GM18508 (cell line): ENCODE data around the gene NXPE4.
"Not testable (repeated sequence)": the region's sequence is repeated elsewhere in the genome, so short reads cannot be mapped to it uniquely, and the experiment has no call there.

Experiments used
- ATAC-seq: cut with Tn5 transposase; IDR thresholded peaks from one replicate; pipeline ENCODE4 v1.9.1; 2021; ENCODE audit warnings: moderate number of reproducible peaks; ENCODE audit not compliant: insufficient read depth, unreplicated experiment

The NXPE4 gene

DNA sequence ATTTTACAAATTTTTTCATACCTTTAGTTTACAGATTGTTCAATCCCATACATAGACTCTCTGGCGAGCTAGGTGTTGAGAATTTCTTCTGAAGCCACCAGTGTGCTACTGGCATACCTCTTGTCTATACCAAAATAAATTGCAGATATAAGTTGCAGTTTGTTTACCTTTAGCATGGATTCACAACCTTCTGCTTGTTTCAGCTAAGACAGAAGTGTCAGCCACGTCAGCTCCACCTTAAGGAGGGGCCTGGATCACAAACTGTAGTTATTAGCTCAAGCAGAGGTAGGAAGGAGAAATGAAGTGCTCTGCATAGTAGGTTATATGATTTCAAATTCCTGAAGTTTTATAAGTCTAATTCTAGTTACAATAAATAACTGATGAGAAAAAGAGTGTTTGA lies at the start of gene NXPE4:
TSS of gene NXPE4 (minus strand) at position 216 of the 400 bp plus-strand sequence. CDS start 1,027 bp downstream, outside the sequence.
- ATAC-seq, result no peak

DNA sequence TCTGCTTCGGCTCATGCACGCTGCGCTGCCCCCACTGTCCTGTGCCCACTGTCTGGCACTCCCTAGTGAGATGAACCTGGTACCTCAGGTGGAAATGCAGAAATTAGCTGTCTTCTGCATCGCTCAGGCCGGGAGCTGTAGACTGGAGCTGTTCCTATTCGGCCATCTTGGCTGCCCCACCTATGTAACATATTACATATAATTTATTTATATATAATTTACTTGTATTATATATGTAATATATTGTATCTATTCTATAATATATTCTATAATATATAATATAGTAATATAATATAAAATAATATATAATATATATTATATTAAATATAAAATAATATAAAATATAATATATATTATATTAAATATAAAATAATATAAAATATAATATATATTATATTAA lies 43.9 kb upstream of the NXPE4 start:
- not testable (repeated sequence) for ATAC-seq

DNA sequence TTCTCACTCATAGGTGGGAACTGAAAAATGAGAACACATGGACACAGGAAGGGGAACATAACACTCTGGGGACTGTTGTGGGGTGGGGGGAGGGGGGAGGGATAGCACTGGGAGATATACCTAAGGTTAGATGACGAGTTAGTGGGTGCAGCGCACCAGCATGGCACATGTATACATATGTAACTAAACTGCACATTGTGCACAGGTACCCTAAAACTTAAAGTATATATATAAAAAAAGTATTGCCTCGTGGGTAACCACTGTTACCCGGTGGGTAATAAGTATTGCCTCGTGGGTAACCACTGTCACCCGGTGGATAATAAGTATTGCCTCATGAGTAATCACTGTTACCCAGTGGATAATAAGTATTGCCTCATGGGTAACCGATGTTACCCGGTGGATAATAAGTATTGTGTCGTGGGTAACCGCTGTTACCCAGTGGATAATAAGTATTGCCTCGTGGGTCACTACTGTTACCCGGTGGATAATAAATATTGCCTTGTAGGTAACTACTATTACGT lies 35.9 kb upstream of the NXPE4 start:
- ATAC-seq, result not testable (repeated sequence)

DNA sequence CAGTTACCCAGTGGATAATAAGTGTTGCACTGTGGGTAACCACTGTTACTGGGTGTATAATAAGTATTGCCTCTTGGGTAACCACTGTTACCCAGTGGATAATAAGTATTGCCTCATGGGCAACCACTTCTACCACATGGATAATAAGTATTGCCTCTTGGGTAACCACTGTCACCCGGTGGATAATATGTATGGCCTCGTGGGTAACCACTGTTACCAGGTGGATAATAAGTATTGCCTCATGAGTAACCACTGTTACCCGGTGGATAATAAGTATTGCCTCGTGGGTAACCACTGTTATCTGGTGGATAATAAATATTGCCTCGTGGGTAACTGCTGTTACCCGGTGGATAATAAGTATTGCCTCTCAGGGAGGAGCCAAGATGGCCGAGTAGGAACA lies 29.7 kb upstream of the NXPE4 start:
- no peak for ATAC-seq

DNA sequence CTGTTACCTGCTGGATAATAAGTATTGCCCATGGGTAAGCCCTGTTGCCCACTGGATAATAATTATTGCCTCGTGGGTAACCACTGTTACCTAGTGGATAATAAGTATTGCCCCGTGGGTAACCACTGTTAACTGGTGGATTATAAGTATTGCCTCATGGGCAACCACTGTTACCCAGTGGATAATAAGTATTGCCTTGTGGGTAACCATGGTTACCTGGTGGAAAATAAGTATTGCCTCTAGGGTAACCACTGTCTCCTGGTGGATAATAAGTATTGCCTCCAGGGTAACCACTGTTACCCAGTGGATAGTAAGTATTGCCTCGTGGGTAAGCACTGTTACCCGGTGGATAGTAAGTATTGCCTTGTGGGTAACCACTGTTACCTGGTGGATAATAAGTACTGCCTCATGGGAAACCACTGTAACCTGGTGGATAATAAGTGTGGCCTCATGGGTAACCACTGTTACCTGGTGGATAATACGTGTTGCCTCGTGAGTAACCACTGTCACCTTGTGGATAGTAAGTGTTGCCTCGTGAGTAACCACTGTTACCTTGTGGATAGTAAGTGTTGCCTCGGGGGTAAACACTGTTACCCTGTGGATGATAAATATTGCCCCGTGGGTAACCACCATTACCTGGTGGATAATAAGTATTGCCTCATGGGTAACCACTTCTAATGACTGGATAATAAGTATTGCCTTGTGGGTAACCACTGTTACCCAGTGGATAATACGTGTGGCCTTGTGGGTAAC lies 29.0 kb upstream of the NXPE4 start:
- ATAC-seq, result no peak

DNA sequence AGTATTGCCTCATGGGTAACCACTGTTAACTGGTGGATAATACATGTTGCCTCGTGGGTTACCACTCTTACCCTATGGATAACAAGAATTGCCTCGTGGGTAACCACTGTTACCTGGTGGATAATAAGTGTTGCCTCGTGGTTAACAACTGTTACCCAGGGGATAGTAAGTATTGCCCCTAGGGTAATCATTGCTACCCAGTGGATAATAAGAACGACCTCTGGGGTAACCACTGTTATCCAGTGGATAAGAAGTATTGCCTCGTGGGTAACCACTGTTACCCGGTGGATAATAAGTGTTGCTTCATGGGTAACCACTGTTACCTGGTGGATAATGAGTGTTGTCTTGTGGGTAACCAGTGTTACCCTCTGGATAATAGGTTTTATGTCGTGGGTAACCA lies 28.1 kb upstream of the NXPE4 start:
- no peak for ATAC-seq

DNA sequence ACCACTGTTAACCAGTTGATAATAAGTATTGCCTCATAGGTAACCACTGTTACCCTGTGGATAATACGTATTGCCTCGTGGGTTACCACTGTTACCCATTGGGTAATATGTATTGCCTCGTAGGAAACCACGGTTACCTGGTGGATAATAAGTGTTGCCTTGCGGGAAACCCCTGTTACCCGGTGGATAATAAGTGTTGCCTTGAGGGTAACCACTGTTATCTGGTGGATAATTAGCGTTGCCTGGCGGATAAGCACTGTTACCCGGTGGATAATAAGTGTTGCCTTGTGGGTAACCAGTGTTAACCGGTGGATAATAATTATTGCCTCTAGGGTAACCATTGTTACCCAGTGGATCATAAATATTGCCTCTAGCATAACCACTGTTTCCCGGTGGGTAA lies 27.3 kb upstream of the NXPE4 start:
- no peak for ATAC-seq

DNA sequence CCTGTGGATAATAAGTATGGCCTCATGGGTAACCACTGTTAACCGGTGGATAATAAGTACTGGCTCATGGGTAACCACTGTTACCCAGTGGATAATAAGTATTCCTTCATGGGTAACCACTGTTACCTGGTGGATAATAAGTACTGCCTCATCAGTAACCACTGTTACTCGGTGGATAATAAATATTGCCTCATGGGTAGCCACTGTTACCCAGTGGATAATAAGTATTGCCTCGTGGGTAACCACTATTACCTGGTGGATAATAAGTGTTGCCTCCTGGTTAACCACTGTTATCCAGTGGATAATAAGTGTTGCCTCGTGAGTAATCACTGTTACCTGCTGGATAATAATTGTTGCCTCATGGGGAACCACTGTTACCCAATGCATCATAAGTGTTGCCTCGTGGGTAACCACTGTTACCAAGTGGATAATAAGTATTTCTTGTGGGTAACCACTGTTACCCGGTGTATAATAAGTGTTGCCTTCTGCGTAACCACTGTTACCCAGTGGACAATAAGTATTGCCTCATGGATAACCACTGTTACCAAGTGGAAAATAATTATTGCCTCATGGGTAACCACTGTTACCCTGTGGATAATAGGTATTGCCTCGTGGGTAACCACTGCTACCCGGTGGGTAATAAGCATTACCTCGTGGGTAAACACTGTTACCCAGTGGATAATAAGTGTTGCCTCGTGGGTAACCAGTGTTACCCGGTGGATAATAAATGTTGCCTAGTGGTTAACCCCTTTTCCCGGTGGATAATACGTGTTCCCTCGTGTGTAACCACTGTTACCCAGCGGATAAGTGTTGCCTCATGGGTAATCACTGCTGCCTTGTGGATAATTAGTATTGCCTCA lies 26.6 kb upstream of the NXPE4 start:
- ATAC-seq, result no peak

DNA sequence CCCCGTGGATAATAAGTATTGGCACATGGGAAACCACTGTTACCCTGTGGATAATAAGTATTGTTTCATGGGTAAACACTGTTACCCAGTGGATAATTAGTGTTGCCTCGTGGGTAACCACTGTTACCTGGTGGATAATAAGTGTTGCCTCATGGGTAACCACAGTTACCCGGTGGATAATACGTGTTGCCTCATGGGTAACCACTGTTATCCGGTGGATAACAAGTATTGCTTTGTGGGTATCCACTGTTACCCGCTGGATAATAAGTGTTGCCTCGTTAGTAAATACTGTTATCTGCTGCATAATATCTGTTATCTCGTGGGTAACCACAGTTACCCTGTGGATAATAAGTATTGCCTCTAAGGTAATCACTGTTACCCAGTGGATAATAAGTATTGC lies 25.5 kb upstream of the NXPE4 start:
- ATAC-seq, result no peak

DNA sequence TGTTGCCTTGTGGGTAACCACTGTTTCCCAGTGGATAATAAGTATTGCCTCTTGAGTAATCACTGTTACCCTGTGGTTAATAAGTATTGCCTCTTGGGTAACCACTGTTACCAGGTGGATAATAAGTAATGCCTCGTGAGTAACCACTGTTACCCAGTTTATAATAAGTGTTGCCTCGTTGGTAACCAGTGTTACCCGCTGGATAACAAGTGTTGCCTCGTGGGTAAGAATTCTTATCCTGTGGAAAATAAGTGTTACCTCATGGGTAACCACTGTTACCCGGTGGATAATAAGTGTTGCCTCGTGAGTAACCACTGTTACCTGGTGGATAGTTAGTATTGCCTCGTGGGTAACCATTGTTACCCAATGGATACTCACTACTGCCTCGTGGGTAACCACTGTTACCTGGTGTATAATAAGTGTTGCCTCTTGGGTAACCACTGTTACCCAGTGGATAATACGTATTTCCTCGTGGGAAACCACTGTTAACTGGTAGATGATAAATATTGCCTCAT lies 24.1 kb upstream of the NXPE4 start:
- ATAC-seq, result no peak

DNA sequence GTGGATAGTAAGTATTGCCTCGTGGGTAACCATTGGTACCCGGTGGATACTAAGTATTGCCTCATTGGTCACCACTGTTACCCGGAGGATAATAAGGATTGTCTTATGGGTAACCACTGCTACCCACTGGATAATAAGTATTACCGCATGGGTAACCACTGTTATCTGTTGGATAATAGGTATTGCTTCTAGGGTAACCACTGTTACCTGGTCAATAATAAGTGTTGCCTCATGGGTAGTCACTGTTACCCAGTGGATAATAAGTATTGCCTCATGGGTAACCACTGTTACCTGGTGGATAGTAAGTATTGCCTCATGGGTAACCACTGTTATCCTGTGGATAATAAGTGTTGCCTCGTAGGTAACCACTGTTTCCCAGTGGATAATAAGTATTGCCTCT lies 22.6 kb upstream of the NXPE4 start:
- no peak for ATAC-seq

DNA sequence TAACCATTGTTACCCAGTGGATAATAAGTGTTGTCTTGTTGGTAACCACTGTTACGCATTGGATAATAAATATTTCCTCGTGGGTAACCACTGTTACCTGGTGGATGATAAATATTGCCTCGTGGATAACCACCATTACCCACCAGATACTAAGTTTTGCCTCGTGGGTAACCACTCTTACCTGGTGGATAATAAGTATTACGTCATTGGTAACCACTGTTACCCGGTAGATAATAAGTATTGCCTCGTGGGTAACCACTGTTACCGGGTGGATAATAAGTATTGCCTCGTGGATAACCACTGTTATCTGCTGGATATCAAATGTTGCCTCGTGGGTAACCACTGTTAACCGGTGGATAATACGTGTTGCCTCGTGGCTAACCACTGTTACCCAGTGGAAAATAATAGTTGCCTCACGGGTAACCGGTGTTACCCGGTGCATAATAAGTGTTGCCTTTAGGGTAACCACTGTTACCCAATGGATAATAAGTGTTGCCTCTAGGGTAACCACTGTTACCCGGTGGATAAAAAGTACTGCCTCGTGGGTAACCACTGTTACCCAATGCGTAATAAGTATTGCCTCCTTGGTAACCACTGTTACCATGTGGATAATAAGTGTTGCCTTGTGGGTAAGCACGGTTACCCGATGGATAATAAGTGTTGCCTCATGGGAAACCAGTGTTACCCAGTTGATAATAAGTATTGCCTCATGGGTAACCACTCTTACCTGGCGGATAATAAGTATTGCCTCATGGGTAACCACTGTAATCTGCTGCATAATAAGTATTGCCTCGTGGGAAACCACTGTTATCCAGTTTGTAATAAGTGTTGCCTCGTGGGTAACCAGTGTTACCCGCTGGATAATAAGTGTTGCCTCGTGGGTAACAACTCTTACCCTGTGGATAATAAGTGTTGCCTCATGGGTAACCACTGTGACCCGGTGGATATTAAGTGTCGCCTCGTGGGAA lies 21.9 kb upstream of the NXPE4 start:
- no peak for ATAC-seq

DNA sequence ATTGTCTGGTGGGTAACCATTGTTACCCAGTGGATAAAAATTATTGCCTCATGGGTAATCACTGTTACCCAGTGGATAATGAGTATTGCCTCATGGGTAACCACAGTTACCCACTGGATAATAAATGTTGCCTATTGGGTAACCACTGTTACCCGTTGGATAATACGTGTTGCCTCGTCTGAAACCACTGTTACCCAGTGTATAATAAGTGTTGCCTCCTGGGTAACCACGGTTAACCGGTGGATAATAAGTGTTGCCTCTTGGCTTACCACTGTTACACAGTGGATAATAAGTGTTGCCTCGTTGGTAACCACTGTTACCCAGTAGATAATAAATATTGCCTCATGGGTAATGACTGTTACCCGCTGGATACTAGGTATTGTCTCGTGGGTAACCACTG lies 20.9 kb upstream of the NXPE4 start:
- no peak for ATAC-seq

DNA sequence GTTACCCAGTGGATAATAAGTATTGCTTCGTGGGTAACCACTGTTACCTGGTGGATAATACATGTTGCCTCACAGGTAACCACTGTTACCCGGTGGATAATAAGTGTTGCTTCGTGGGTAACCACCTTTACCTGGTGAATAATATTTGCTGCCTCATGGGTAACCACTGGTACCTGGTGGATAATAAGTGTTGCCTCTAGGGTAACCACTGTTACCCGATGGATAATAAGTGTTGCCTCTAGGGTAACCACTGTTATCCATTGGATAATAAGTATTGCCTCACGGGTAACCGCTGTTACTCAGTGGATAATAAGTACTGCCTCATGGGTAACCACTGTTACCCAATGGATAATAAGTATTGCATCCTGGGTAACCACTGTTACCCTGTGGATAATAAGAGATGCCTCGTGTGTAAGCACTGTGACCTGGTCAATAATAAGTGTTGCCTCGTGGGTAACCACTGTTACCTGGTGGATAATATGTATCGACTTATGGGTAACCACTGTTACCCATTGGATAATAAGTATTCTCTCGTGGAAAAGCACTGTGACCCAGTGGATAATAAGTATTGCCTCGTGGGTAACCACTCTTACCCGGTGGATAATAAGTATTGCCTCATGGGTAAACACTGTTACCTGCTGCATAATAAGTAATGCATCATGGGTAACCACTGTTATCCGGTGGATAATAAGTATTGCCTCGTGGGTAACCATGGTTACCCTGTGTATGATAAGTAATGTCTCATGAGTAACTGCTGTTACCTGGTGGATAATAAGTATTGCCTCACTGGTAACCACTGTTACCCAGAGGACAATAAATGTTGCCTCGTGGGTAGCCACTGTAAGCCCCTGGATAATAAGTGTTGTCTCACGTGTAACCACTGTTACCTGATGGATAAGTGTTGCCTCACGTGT lies 20.1 kb upstream of the NXPE4 start:
- ATAC-seq, result no peak

DNA sequence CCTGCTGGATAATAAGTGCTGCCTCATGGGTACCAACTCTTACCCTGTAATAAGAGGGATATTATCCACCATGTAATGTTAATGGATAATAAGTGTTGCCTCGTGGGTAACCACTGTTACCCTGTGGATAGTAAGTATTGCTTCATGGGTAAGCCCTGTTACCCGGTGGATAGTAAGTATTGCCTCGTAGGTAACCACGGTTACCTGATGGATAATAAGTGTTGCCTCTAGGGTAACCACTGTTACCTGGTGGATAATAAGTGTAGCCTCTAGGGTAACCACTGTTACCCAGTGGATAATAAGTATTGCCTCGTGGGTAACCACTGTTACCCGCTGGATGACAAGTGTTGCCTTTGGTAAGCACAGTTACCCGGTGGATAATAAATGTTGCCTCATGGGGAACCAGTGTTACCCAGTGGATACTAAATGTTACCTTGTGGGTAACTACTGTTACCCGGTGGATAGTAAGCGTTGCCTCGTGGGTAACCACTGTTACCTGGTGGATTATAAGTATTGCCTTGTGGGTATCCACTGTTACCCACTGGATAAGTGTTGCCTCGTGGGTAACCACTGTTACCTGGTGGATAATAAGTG lies 18.6 kb upstream of the NXPE4 start:
- ATAC-seq, result no peak

DNA sequence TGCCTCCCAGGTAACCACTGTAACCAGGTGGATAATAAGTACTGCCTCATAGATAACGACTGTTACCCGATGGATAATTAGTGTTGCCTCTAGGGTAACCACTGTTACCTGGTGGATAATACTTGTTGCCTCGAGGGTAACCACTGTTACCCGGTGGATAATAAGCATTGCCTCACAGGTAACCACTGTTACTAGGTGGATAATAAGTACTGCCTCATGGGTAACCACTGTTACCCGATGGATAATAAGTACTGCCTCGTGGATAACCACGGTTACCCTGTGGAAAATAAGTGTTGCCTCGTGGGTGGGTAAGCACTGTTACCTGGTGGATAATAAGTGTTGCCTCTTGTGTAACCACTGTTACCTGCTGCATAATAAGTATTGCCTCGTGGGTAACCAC lies 17.5 kb upstream of the NXPE4 start:
- not testable (repeated sequence) for ATAC-seq

DNA sequence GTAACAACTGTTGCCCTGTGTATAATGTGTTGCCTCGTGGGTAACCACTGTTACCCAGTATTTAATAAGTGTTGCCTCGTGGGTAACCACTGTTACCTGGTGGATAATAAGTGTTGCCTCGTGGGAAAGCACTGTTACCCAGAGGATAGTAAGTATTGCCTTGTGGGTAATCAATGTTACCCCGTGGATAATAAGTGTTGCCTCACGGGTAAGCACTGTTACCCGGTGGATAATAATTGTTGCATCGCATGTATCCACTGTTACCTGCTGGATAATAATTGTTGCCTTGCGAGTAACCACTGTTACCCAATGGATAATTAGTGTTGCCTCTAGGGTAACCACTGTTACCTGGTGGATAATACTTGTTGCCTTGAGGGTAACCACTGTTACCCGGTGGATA lies 17.1 kb upstream of the NXPE4 start:
- no peak for ATAC-seq

DNA sequence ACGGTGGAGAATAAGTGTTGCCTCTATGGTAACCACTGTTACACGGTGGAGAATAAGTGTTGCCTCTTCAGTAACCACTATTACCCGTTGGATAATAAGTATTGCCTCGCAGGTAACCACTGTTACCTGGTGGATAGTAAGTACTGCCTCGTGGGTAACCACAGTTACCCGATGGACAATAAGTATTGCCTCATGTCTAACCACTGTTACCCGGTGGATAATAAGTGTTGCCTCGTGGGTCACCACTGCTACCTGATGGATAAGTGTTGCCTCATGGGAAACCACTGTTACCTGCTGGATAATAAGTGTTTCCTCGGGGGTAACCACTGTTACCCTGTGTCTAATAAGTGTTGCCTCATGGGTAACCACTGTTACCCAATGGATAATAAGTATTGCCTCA lies 16.6 kb upstream of the NXPE4 start:
- ATAC-seq, result not testable (repeated sequence)
